Activated T-cell treated with anti-CD3 and anti-CD28 coated beads for 48 hours (primary cell): ENCODE measurements around the gene VPS52.

Experiments
- DNase-seq: peaks from one replicate; pipeline ENCODE4 v3.0.0-alpha.2; 2020; ENCODE audit warnings: low read depth

VPS52 gene

DNA sequence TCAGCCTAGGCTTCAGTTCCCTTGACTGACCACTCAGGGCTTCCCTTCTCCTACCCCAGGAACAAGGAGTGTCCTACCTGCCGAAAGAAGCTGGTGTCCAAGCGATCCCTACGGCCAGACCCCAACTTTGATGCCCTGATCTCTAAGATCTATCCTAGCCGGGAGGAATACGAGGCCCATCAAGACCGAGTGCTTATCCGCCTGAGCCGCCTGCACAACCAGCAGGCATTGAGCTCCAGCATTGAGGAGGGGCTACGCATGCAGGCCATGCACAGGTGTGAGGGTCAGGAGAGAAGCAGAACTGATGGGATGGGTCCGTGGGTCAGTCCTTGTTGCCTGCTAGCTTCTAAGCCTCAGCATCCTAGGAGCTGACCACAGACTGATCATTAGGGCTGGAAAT is 61.8 kb downstream of the VPS52 start:
- DNase-seq = no peak

DNA sequence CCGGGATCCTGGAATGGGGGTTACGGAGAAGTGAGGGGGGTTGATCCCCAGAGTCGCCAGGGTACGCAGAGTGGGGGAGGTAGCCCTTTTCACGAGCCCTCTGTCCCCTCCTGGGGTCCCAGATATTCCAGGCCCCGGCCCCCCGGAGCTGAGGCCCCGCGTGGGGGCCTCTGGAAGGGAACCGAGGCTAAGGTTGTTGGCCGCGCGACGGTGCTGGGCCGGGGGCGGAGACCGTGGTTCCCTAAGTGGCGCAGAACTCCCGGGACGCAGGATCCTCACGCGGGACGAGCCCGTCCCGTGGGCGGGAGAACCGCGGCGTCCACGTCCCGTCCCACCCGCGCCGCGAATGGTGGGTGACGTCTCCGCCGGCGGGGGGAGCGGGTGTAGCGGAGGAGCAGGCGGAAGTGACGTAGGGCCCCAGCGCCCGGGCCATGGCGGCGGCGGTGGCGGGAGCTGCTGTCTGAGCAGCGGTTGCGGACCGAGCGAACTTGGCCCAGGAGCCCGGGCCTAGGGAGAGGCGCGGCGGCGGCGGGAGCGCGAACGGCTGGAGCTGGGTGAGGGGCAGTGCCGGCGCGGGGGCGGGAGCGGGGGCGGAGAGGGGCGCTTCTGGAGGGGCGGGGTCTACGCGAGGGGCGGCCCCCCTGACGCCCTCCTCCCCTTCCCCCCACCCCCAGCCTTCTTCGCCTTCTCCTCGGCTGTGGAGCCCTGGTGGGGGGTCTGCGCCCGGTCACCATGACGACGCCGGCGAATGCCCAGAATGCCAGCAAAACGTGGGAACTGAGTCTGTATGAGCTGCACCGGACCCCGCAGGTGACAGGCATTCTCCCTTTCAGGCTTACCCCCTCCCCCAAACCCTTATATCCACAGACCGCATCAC is 63.3 kb downstream of the VPS52 start, which contains the start of gene RING1:
RING1 (plus strand) TSS at position 410 of the 877 bp plus-strand sequence; CDS start at position 733, 323 bp downstream.
- peak; percentile 81 for DNase-seq

DNA sequence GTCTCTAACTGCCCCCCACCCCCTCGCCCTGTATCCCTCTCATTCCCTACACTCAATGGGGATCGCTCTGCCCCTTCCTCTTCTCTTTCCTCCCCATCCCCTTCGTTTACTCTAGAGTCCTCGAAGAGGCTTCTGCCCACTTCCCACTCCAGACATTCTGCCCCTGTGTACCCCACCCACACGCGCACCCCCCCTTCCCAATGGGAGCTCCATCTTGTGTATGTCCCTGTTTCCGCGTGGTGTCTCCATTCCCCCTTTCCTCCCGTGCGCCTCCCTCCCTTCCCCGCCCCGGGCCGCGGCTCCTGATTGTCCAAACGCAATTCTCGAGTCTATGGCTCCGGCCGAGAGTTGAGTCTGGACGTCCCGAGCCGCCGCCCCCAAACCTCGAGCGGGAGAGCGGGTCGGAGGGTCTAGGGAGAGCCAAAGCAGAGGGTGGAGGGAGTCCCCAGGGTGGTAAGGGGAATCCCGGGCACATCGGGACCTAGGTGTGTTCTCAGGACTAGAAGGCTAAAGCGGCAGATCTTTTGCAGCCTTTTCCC is 64.1 kb downstream of the VPS52 start:
- no peak for DNase-seq

GRCh38 chr6:33206864-33207551 is 64.7 kb downstream of the VPS52 start:
- no peak for DNase-seq

GRCh38 chr6:33206027-33206863 is 65.4 kb downstream of the VPS52 start:
- no peak for DNase-seq

DNA sequence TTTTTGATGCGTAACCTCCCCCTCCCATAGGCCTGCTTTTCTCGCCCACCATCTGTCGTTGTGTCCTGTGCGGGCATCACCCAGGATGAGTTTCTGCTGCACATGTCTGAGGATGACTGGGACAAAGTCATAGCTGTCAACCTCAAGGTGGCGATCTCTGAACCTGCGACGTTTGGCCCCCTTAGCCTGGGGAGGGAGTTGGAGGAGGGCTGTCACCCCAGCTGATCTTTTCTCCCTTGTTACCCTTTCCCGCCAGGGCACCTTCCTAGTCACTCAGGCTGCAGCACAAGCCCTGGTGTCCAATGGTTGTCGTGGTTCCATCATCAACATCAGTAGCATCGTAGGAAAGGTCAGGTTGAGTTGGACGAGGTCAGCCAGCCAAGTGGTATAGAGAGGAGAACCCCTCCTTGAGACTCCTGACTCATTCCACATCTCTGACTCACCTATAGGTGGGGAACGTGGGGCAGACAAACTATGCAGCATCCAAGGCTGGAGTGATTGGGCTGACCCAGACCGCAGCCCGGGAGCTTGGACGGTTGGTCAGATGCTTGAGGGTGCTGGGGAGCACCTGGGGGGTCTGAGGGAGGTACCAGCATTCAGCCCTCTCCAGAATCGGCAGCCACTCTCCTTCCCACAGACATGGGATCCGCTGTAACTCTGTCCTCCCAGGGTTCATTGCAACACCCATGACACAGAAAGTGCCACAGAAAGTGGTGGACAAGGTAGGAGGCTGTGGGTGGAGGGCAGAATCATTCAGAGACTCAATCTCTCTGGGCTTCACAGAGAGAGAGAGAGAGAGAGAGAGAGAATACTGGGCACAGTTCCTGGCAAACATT is 66.3 kb downstream of the VPS52 start:
- peak; percentile 56 for DNase-seq

DNA sequence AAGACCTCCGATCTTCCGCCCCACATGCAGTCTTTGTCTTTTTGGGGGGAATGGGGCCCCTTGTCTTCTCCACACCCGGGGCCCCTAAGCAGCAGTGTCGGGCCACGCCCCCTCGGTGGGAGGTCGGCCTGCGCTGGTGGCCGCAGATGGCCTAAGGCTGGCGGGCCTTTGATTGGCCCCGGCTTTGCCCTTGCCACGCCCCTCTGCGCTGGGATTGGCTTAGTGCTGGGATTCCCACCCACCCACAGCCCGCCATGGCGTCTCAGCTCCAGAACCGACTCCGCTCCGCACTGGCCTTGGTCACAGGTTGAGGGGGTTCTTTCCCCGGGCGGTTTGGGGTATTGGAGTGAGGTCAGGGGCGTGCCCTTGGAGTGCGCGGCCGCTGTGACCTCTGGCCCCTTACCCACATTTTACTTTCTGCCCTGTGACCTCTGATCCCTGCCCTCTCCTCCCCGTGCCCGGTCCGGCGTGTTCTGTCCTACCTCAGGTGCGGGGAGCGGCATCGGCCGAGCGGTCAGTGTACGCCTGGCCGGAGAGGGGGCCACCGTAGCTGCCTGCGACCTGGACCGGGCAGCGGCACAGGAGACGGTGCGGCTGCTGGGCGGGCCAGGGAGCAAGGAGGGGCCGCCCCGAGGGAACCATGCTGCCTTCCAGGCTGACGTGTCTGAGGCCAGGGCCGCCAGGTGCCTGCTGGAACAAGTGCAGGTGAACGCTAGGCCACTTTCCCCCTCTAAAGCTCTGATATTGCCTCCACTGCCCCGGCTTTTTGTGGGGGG is 67.1 kb downstream of the VPS52 start, which contains the start of gene HSD17B8:
HSD17B8 (plus strand) TSS at position 241 of the 776 bp plus-strand sequence; CDS start at position 255, 14 bp downstream.
- peak; percentile 93 for DNase-seq

DNA sequence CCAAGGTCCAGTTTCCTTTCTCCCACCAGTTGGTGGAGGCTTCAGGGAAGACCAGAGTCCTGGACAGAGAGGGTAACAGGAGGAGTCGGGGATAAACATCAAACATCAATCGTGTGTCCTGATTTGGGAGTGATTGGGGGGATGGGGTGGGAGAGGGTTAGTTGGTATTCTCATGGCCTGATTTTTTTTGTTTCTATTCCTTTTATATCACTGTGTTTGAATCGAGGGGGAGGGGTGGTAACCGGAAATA is 67.6 kb downstream of the VPS52 start:
- no peak for DNase-seq

GRCh38 chr6:33203443-33204164 is 68.1 kb downstream of the VPS52 start:
- DNase-seq = no peak

- no peak for DNase-seq
Measured at GRCh38 chr6:33202799-33203198, 68.9 kb downstream of the VPS52 start.

- no peak for DNase-seq
Measured at GRCh38 chr6:33201935-33202334, 69.7 kb downstream of the VPS52 start.

GRCh38 chr6:33201147-33201545 is 70.5 kb downstream of the VPS52 start:
- DNase-seq = no peak
